ENCODE results near the gene TRAP1.

Gene TRAP1

GRCh38 chr16:3735541-3735940 lies 18.2 kb upstream of the TRAP1 start:
- Histone ChIP-seq H3K36me3 (ENCODE audit: control insufficient read depth in 1 of 2, insufficient read depth in 2 of 2, low read length in 2 of 2) (peaks cover 70 to 78% of the 10 kb centered on the region in 2 donors), H3K27ac (ENCODE audit: low read length) (no peak overlapping the region), H3K4me1 (ENCODE audit: control insufficient read depth in 1 of 2, insufficient read depth in 2 of 2, low read length in 2 of 2) (no peaks in the 10 kb centered on the region), H3K9me3 (ENCODE audit: control insufficient read depth in 1 of 2, low read length in 2 of 2) (no peaks in the 10 kb centered on the region), H3K27me3 (ENCODE audit: low read depth, low read length) (no peaks in the 10 kb centered on the region), H3K4me3 (ENCODE audit: low read depth in 1 of 2, low read length in 2 of 2) (no peak overlapping the region)

DNA sequence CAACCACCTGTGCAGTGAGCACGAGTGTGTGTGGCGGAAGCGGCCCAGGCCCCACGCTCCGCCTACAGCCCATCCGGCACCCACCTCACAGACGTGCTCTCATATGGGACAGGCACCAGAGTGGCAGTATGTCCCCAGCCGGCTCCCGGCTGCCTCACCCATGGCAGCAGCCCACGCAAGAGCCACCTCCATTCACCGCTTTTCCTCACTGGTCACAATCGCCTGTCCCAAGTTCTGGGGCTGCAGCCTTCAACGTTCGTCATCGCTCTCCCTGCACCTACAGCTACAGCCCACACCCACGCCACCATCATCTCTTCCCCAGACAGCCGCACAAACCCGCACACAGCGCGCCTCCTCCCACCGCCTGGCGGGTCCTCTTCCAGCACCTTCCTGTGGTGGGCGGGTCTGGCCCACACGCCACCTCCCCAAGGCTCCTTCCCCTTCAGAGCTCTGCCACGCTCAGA lies 17.5 kb upstream of the TRAP1 start:
- no peaks in the 10 kb centered on the region for H3K9me3 ChIP-seq (ENCODE audit: control insufficient read depth in 1 of 2, low read length in 2 of 2)
- H3K27me3 ChIP-seq (ENCODE audit: low read depth, low read length), result no peaks in the 10 kb centered on the region
- H3K4me1 ChIP-seq (ENCODE audit: control insufficient read depth in 1 of 2, insufficient read depth in 2 of 2, low read length in 2 of 2), result no peaks in the 10 kb centered on the region
- H3K27ac ChIP-seq (ENCODE audit: low read length), result no peak overlapping the region
- H3K4me3 ChIP-seq (ENCODE audit: low read depth in 1 of 2, low read length in 2 of 2), result no peak overlapping the region
- H3K36me3 ChIP-seq (ENCODE audit: control insufficient read depth in 1 of 2, insufficient read depth in 2 of 2, low read length in 2 of 2), result peaks cover 72 to 80% of the 10 kb centered on the region in 2 donors

- Histone ChIP-seq H3K4me1 (ENCODE audit: control insufficient read depth in 1 of 2, insufficient read depth in 2 of 2, low read length in 2 of 2) (no peaks in the 10 kb centered on the region), H3K27me3 (ENCODE audit: low read depth, low read length) (no peaks in the 10 kb centered on the region), H3K36me3 (ENCODE audit: control insufficient read depth in 1 of 2, insufficient read depth in 2 of 2, low read length in 2 of 2) (peaks cover 70 to 80% of the 10 kb centered on the region in 2 donors), H3K27ac (ENCODE audit: low read length) (no peak overlapping the region), H3K4me3 (ENCODE audit: low read depth in 1 of 2, low read length in 2 of 2) (no peak overlapping the region), H3K9me3 (ENCODE audit: control insufficient read depth in 1 of 2, low read length in 2 of 2) (no peaks in the 10 kb centered on the region)
Observed at GRCh38 chr16:3734084-3734757, 16.9 kb upstream of the TRAP1 start.

DNA sequence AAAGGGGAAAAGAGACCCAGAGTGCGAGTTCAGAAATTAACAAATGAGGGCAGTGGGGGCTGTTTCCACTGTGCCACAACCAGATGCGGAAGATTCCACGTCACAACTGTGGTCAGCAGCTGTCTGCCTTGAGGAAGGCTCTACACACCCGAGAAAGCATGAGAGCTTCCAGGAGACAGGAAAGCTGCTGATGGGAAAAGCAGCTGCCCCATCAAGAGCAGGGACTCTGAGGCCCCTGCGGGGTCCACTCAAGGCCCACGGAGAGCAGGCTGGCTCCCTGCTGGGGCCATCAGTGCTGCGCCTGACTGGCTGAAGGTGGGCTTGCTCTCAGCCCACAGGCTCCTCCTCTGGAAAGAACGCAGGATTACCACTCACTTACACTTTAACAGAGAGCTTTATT lies 14.8 kb upstream of the TRAP1 start:
- Histone ChIP-seq H3K27me3 (ENCODE audit: low read depth, low read length) (no peaks in the 10 kb centered on the region), H3K4me3 (ENCODE audit: low read depth in 1 of 2, low read length in 2 of 2) (no peak overlapping the region), H3K36me3 (ENCODE audit: control insufficient read depth in 1 of 2, insufficient read depth in 2 of 2, low read length in 2 of 2) (peaks cover 60 to 87% of the 10 kb centered on the region in 2 donors), H3K27ac (ENCODE audit: low read length) (no peak overlapping the region), H3K4me1 (ENCODE audit: control insufficient read depth in 1 of 2, insufficient read depth in 2 of 2, low read length in 2 of 2) (no peaks in the 10 kb centered on the region), H3K9me3 (ENCODE audit: control insufficient read depth in 1 of 2, low read length in 2 of 2) (no peaks in the 10 kb centered on the region)

GRCh38 chr16:3731126-3731935 lies 14.0 kb upstream of the TRAP1 start:
- peaks cover 55 to 86% of the 10 kb centered on the region in 2 donors for H3K36me3 ChIP-seq (ENCODE audit: control insufficient read depth in 1 of 2, insufficient read depth in 2 of 2, low read length in 2 of 2)

GRCh38 chr16:3730161-3731125 lies 13.1 kb upstream of the TRAP1 start:
- no peak overlapping the region for H3K27ac ChIP-seq (ENCODE audit: low read length)
- no peaks in the 10 kb centered on the region for H3K4me1 ChIP-seq (ENCODE audit: control insufficient read depth in 1 of 2, insufficient read depth in 2 of 2, low read length in 2 of 2)
- no peaks in the 10 kb centered on the region for H3K27me3 ChIP-seq (ENCODE audit: low read depth, low read length)
- H3K4me3 ChIP-seq (ENCODE audit: low read depth in 1 of 2, low read length in 2 of 2), result no peak overlapping the region
- H3K36me3 ChIP-seq (ENCODE audit: control insufficient read depth in 1 of 2, insufficient read depth in 2 of 2, low read length in 2 of 2), result peaks cover 50 to 84% of the 10 kb centered on the region in 2 donors
- no peaks in the 10 kb centered on the region for H3K9me3 ChIP-seq (ENCODE audit: control insufficient read depth in 1 of 2, low read length in 2 of 2)

More at GRCh38 chr16:3731126-3731935, 14.0 kb upstream of the TRAP1 start:
- no peak overlapping the region for H3K4me3 ChIP-seq (ENCODE audit: low read depth in 1 of 2, low read length in 2 of 2)
- H3K27me3 ChIP-seq (ENCODE audit: low read depth, low read length), result no peaks in the 10 kb centered on the region
- no peaks in the 10 kb centered on the region for H3K9me3 ChIP-seq (ENCODE audit: control insufficient read depth in 1 of 2, low read length in 2 of 2)
- no peak overlapping the region for H3K27ac ChIP-seq (ENCODE audit: low read length)
- H3K4me1 ChIP-seq (ENCODE audit: control insufficient read depth in 1 of 2, insufficient read depth in 2 of 2, low read length in 2 of 2), result no peaks in the 10 kb centered on the region

DNA sequence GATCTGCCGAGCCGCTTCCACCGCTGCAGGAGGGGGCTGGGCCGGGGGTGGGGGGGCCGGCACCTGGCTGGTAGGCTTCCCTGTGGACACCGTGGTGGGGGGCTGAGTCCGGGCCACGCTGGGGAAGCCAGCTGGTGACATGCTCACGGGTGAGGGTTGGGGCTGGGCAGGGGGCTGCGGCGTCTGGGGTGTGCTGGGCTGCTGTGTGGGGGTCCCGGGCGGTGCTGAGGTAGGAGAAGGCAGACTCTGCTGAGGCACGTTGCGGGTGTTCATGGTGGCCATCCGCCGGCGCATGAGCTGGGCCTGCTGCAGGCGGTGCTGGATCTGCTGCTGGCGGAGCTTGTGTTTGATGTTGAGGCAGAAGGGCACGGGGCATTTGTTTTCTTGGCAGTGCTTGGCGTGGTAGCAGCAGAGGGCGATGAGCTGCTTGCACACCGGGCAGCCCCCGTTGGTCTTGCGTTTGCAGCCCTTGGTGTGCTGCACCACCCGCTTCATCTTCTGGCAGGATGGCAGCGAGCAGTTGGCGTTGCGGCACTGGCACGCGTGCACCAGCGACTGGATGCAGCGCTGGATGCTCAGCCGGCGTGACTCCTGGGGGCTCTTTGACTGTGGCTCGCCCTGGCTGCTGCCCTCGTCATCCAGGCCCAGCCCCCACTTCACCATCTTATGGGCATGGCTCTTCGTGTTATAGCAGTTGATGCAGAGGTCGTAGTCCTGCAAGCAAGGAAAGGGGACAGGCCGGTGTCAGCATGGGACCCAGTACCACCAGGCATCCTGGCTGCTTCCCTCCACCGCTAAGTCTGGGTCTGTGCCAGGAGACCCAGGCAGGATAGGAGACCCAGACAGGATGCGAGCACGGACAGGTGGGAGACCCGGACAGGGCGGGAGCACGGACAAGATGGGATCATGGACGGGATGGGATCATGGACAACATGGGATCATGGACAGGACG lies 12.1 kb upstream of the TRAP1 start:
- Histone ChIP-seq H3K36me3 (ENCODE audit: control insufficient read depth in 1 of 2, insufficient read depth in 2 of 2, low read length in 2 of 2) (peaks cover 41 to 74% of the 10 kb centered on the region in 2 donors), H3K27me3 (ENCODE audit: low read depth, low read length) (no peaks in the 10 kb centered on the region), H3K4me3 (ENCODE audit: low read depth in 1 of 2, low read length in 2 of 2) (no peak overlapping the region), H3K9me3 (ENCODE audit: control insufficient read depth in 1 of 2, low read length in 2 of 2) (no peaks in the 10 kb centered on the region), H3K27ac (ENCODE audit: low read length) (no peak overlapping the region), H3K4me1 (ENCODE audit: control insufficient read depth in 1 of 2, insufficient read depth in 2 of 2, low read length in 2 of 2) (no peaks in the 10 kb centered on the region)

- H3K36me3 ChIP-seq (ENCODE audit: control insufficient read depth in 1 of 2, insufficient read depth in 2 of 2, low read length in 2 of 2), result peaks cover 41 to 68% of the 10 kb centered on the region in 2 donors
- no peaks in the 10 kb centered on the region for H3K9me3 ChIP-seq (ENCODE audit: control insufficient read depth in 1 of 2, low read length in 2 of 2)
- no peaks in the 10 kb centered on the region for H3K4me1 ChIP-seq (ENCODE audit: control insufficient read depth in 1 of 2, insufficient read depth in 2 of 2, low read length in 2 of 2)
- no peak overlapping the region for H3K4me3 ChIP-seq (ENCODE audit: low read depth in 1 of 2, low read length in 2 of 2)
- H3K27me3 ChIP-seq (ENCODE audit: low read depth, low read length), result no peaks in the 10 kb centered on the region
- no peak overlapping the region for H3K27ac ChIP-seq (ENCODE audit: low read length)
Observed at GRCh38 chr16:3728424-3729160, 11.3 kb upstream of the TRAP1 start.

GRCh38 chr16:3727806-3728381 lies 10.6 kb upstream of the TRAP1 start:
- no peaks in the 10 kb centered on the region for H3K27me3 ChIP-seq (ENCODE audit: low read depth, low read length)
- H3K36me3 ChIP-seq (ENCODE audit: control insufficient read depth in 1 of 2, insufficient read depth in 2 of 2, low read length in 2 of 2), result peaks cover 41 to 63% of the 10 kb centered on the region in 2 donors
- H3K4me1 ChIP-seq (ENCODE audit: control insufficient read depth in 1 of 2, insufficient read depth in 2 of 2, low read length in 2 of 2), result no peaks in the 10 kb centered on the region
- no peak overlapping the region for H3K4me3 ChIP-seq (ENCODE audit: low read depth in 1 of 2, low read length in 2 of 2)
- H3K27ac ChIP-seq (ENCODE audit: low read length), result no peak overlapping the region
- H3K9me3 ChIP-seq (ENCODE audit: control insufficient read depth in 1 of 2, low read length in 2 of 2), result no peaks in the 10 kb centered on the region
